ENCODE results near the gene CMC1.
"Not testable (repeated sequence)": the region's sequence is repeated elsewhere in the genome, so short reads cannot be mapped to it uniquely, and the experiment has no call there.

Gene CMC1

DNA sequence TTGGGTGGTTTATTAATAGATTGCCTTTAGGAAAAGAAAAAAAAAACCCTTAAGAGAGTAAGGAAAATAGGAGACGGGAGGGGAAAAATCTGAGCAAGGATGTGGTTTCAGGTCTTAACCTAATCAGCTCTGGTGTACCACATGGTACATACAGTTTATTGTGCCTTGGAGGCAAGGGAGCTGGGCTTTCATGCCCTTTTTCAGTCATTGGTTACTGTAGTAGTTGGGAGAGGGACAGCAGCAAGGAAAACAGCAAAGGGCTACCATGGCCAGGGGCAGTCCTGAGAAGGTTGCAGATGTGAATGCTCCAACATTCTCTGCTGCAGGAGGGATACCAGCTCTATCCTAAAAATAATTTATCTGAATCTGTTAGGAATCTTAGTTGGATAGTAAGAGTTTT, 5.9 kb downstream of the CMC1 start:
- FAIRE-seq = no peak

GRCh38 chr3:28250999-28251398, 9.6 kb downstream of the CMC1 start:
- no peak for FAIRE-seq

GRCh38 chr3:28252001-28252431, 10.6 kb downstream of the CMC1 start:
- FAIRE-seq = no peak

GRCh38 chr3:28253040-28253715, 11.8 kb downstream of the CMC1 start:
- FAIRE-seq = no peak

DNA sequence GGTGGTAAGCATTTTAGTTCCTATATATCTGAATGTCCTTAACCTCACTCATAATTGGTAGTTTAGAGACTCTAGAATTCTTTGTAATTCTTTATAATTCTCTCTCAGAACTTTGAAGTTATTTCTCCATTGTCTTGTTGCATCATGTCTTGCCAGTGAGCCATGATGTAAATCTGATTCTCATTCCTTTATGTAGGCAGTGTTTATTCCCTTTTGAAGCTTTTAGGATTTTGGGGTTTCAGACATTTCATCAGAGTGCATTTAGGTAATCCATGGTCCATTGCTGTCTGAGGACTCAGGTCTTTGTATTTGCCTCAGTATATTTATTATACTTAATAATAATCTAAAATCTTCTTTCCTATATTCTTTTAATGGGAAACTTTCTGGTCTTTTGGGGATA, 20.6 kb downstream of the CMC1 start:
- FAIRE-seq = no peak

DNA sequence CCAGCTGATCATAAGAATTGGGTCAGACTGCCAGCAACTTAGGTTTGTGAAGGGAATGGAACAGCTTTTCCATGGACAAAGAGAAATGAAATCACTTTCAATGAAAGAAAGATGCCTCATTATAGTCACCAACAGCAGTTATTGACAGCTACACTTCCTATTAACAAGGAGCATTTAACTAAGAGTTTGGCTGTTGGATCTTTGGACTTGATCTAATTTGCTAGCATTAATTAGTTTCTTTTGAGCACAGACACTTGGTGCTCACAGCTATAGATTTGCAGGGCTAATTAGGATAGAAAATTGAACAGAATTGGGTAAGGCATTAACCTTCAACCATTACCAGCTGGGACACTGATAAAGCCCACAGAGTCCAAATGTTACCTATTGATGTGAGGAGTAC, 24.2 kb downstream of the CMC1 start:
- FAIRE-seq = no peak

GRCh38 chr3:28267984-28268849, 26.8 kb downstream of the CMC1 start:
- FAIRE-seq = no peak

DNA sequence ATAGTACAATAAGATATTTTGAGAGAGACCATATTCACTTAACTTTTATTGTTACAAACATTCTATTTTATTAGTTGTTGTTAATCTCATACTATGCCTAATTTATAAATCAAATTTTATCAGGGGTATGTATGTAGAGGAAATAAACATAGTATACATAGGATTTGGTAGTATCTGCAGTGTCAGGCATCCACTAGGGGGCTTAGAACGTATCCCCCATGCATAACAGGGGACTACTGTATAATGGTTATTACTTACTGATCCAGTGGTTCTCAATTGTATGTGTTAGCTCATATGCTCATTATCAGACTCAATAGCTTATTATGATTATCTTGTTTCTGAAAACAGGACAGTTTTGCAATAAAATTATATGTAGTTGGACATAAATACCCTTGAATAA, 27.6 kb downstream of the CMC1 start:
- FAIRE-seq = no peak

- not testable (repeated sequence) for FAIRE-seq
Measured at GRCh38 chr3:28269884-28270283, 28.5 kb downstream of the CMC1 start.

DNA sequence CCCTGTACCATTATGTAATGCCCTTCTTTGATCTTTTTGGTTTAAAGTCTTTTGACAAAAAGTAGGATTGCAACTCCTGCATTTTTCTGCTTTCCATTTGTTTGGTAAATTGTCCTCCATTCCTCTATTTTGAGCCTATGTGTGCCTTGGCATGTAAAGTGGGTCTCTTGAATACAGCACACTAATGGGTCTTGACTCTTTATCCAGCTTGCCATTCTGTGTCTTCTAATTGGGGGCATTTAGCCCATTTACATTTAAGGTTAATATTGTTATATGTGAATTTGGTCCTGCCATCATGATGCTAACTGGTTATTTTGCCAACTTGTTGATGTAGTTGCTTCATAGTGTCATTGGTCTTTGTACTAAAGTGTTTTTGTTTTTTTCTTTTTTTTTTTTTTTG, 32.4 kb downstream of the CMC1 start:
- FAIRE-seq = no peak

DNA sequence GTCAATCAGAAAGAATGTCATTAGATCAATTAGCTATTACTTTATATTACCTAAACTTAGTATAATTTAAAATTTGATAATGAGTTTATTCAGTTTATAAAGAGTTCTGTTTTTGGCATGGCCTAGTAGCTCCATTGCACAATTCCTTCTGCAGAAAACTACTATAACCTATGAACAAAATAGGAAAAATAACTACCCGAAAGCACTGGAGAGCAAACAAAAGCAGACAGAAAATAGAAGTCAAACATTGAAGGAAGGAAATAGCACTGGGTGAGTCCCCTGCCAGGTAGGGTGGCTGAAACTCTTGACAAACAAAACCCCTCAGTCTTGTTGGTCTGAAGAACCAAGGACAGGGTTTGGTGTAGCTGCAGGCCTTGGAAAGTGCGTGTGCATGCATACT, 37.5 kb downstream of the CMC1 start:
- FAIRE-seq = no peak

DNA sequence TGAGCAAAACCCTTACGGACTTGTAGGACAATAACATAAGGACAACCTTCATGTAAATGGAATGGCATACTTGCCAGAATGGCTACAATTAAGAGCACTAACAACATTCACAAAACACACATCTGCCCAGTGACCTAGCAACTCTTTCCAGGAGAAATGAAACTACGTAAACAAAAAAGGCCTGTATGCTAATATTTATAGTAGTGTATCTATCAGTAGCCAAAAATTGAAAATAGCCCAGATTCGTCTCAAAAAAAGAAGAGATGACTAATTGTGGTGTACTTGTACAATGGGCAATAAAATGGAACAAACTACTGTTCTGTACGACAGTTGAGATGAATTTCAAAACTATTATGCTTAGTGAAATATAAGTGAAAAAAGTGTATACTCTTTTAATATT, 38.4 kb downstream of the CMC1 start:
- peak; percentile 91 for FAIRE-seq

DNA sequence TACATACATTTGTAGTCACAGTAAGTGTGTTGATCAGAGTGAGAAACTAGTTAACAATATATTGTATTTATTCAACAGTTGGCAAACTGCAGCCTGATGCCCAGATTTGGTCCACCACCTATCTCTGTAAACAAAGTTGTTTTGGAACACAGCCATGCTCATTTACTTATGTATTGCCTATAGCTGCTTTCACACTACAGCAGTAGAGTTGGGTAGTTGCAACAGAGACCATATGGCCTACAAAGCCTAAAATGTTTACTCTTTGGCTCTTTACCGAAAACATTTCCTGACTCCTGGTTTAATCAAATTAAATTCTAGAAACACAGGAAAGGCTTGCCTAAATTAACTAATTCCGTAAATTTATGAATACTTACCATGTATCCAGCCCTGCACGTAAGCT, 39.4 kb downstream of the CMC1 start:
- FAIRE-seq = no peak

- peak; percentile 98 for FAIRE-seq
Measured at GRCh38 chr3:28286595-28286994, 45.2 kb downstream of the CMC1 start.

- FAIRE-seq = no peak
Measured at GRCh38 chr3:28287046-28287445, 45.6 kb downstream of the CMC1 start.

DNA sequence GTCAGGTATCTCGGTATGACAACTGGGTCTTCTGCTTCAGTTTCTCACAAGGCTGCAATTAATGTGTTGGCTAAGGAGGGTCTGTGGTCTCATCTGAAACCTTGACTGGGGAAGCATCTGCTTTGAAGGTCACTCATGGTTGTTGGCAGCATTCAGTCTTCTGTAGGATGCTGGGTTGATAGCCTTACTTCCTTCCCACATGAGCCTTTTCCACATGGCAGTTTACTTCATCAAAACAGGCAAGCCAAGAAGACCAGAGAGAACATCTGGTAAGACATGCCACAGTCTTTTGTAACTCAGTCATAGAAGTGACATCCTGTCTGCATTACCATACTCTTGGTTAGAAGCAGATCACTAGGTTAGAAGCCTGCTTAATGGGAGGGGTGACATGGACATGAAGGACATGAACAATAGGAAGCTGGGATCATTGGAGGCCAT, 49.5 kb downstream of the CMC1 start:
- no peak for FAIRE-seq

DNA sequence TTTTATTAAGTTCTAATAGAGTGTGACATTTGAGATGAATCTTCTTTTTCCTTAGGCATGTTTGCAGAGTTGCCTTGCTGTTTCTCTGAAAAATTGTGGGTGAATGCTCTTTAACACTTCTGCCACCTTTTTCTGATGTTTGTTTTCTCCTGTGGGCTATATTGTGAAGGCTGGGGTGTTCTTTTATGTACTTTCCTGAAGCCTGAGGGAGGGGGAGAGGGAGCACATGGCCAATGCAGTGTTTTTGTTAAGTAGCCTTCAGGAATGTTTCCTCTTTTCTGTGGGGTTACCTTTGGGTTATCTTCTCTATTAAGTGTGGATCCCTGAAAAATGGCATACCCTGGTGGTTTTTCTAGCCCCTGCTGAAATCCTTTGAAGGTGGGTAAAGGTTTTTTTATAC, 50.2 kb downstream of the CMC1 start:
- no peak for FAIRE-seq

DNA sequence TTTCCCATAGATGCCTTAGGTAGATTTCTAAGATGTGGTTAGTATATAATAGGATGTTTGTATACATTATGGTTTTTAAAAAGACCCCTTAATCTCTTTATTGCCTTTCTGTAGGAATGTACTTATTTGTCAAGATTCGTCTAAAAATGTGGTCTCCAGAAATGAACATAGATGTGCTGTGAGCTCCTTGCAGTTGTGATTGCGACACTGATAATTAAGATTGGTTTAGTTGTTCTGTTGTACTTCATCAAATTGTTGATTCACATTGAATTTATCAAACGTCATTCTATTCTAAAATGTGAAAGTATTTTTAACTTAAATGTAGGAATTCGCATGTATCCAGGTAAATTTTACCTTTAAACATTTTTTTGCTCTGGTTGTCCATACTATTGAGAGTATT, 51.2 kb downstream of the CMC1 start:
- FAIRE-seq = no peak

GRCh38 chr3:28294667-28295413, 53.4 kb downstream of the CMC1 start:
- no peak for FAIRE-seq

GRCh38 chr3:28295898-28296490, 54.6 kb downstream of the CMC1 start:
- FAIRE-seq = peak; percentile 27

DNA sequence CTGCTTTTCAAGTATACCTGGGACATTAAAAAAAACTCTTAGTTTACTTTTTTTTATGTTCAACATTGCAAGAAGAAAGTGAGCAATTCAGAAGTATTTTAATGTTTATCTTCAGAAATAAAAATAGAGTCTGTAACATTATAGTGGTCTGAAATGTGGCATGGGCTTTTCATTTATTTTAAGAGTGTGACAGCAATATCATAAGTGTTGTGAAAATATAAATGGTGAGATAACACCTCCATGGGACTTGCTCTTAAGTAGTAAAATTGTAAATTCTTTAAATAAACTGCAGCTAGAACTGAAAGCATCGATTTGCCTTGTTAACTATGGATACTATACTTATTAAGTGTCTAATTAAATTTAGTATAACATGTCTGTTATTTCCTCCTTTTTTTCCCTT, 58.3 kb downstream of the CMC1 start:
- peak; percentile 73 for FAIRE-seq

GRCh38 chr3:28300345-28300962, 59.0 kb downstream of the CMC1 start:
- no peak for FAIRE-seq

DNA sequence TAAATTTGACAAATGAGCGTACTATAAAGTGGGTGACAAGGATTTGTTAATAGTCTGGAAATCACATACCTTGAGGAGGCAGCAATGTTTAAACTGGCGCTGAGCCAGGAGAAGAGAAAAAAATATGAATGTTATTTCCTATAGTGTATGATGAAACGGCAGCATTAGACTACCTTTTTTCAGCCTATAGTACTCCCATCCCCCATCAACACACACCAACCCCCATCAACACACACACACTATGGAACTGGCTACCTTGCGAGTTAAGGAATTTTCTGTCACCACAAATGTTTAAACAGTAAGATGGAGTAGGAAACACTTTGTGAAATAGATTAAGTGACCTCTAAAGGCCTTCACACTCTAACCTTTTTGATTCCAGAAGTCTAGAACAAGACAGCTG, 60.3 kb downstream of the CMC1 start:
- no peak for FAIRE-seq
